HG03196 (cell line): ENCODE results near the gene PNRC1.
"Not testable (repeated sequence)": the region's sequence is repeated elsewhere in the genome, so short reads cannot be mapped to it uniquely, and the experiment has no call there.

Experiments used
- ATAC-seq: cut with Tn5 transposase; IDR thresholded peaks from one replicate; pipeline ENCODE4 v1.9.1; 2021; ENCODE audit not compliant: unreplicated experiment

PNRC1 gene

DNA sequence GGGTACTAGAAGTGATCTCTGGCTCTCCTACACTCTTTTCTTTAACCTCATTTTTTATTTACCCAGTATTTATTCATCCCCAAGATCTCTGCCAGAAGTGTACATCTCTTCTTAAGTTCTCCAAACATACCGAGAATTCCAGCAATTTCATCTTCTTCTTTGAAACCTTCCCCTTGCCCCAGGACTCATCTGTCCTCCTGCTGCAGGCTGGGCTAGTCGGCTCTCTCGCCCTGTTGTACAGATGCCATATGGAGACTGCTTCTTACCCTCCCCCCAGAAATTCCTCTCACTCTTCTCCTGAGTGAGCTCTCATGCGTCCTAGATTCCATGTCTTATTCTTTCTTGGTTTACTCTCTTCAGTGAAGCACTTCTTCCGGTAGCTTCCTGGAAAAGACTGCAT lies 21.9 kb upstream of the PNRC1 start:
- no peak for ATAC-seq

DNA sequence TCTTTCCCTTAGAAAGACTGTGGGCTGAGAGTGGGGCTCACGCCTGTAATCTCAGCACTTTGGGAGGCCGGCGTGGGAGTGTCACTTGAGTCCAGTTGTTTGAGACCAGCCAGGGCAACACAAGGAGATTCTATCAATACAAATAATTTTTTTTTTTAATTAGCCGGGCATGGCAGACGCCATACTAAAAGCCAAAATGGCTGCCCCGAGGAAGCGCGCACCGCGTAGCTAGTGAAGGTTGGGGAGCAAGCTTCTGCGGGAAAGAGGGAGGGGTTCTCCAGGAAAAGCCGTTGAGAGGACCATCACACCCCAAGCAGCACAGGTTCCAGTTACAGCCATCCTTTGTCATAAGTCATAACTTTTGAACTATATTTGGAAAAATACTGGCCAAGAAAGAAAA lies 21.3 kb upstream of the PNRC1 start:
- ATAC-seq: no peak

DNA sequence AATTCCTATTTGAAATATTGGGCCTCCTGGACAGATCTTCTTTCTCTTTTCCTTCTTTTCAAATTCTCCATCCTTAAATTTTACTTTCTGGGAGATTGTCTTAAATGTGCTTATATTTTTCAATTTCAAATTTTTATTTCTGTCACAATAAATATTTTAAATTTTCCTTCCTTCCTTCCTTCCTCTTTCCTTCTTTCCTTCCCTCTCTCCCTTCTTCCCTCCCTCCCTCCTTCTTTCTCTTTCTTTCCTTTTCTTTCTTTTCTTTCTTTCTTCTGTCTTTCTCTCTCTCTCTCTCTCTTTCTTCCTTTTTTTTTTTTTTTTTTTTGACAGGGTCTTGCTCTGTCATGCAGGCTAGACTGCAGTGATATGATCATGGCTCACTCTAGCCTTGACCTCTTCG lies 16.7 kb upstream of the PNRC1 start:
- ATAC-seq: no peak

DNA sequence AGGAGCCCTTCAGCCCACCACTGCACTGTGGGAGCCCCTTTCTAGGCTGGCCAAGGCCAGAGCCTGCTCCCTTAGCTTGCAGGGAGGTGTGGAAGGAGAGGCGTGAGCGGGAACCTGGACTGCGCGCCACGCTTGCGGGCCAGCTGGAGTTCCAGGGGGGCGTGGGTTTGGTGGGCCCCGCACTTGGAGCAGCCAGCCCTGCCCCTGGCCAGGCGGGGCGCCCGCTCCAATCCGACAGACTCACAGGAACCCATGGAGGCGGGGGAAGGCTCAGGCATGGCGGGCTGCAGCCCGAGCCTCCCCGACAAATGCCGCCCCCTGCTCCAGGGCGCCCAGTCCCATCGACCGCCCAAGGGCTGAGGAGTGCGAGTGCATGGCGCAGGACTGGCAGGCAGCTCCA lies 15.6 kb upstream of the PNRC1 start:
- not testable (repeated sequence) for ATAC-seq

DNA sequence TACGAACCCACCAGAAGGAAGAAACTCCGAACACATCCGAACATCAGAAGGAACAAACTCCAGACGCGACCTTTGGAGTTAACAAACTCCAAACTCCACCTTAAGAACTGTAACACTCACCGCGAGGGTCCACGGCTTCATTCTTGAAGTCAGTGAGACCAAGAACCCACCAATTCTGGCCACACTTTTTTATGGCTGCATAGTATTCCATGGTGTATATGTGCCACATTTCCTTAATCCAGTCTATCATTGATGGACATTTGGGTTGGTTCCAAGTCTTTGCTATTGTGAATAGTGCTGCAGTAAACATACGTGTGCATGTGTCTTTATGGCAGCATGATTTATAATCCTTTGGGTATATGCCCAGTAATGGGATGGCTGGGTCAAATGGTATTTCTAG lies 14.4 kb upstream of the PNRC1 start:
- not testable (repeated sequence) for ATAC-seq

DNA sequence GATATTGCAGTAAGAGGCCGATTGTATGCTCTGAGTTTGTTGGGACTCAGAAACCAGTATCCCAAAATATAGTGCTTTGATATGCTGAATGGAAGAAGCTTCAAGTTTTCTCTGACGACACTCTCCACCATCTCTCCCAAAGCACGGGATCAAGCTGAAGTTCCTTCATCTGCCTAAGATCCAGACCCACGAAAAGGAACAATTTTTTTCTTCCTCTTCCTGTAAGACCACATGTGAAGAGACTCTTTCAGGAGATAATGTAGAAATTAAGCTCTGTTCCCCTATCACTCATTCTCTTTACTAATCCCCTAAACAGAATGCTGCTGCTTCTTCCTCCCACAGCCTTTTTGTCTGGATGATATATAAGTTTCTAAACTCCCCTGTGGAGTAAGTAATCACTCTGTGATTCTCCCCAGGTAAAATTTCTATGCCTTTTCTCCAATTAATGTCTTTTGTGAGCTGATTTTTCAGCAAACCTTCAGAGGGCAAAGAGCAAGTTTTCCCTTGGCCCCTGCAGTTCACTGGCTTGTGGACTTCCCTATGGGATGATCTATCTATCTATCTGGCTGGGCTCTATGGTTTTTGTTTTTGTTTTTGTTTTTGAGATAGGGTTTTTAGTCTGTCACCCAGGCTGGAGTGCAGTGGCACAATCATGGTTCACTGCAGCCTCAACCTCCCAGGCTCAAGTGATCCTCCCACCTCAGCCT lies 13.5 kb upstream of the PNRC1 start:
- no peak for ATAC-seq

GRCh38 chr6:89067796-89068195 lies 12.8 kb upstream of the PNRC1 start:
- ATAC-seq: no peak

DNA sequence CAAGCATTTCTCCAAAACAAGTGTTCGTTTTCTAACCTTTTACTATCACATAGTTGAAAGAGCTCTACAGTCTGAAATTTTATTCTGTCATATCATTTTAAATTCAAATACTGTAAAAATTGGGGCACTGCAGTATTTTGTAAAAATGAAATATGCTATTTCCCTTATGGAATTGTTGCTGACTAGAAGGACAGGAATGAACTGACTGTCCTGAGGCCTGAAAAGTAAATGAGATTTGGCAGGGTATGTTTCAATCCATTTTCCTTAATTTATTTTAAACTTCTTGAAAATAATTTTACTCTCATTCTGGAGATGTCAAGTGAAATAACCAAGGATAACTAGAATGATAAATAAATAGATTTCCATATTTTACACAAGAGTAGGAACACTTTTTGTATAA lies 11.9 kb upstream of the PNRC1 start:
- no peak for ATAC-seq

DNA sequence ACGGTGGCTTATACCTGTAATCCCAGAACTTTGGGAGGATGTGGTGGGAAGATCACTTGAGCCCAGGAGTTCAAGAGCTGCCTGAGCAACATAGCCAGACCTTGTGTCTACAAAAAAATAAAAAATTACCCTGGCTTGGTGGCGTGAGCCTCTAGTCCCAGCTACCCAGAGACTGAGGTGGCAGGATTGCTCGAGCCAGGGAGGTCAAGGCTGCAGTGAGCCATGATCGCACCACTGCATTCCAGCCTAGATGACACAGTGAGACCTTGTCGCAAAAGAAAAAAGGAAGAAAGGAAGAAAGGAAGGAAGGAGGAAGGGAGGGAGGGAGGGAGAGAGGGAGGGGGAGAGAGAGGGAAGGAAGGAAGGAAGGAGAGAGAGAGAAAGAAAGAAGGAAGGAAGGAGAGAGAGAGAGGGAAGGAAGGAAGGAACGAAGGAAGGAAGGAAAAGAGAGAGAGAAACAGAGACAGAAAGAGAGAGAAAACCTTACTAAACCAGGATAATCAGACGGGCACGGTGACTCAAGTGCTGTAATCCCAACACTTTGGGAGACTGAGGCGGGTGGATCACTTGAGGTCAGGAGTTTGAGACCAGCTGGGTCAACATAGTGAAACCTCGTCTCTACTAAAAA lies 10.9 kb upstream of the PNRC1 start:
- no peak for ATAC-seq

DNA sequence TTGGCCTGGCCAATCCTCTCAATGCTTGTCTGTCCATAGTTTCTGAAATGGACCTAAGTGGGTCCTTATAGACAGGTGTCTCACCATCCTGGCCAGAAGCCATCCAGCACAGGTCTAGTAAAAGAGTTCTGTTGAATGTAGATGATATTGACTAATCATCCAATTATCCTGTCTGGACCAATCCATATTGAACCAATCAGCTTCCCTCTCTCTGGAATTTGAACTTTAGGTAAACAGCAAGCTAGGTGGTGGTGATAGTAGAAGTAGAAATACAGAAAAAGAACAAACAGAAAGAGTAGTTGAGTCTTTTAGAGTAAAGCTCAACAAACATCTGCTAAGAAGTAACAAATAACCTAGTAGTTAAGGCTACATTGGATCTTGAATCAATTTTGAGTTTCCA lies 9.5 kb upstream of the PNRC1 start:
- ATAC-seq: no peak

GRCh38 chr6:89073014-89073620 lies 7.4 kb upstream of the PNRC1 start:
- no peak for ATAC-seq

DNA sequence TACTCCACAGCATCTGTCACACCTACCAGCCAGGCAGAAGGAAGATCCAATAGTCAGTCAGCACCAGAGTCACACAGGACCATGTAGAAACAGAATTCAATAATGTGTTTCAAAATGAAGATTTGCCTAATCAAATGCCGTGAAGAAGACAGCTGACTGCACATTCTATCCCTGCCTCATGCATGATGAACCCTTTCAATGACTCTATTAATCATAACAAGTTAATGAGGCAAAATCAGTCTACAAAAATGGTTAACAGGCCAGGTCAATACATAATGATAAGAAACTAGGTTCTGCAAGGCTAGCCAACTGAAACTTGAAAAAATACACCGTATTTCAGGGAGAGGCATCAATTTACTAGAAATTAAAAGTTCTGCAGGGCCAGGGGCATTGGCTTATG lies 6.7 kb upstream of the PNRC1 start:
- no peak for ATAC-seq

DNA sequence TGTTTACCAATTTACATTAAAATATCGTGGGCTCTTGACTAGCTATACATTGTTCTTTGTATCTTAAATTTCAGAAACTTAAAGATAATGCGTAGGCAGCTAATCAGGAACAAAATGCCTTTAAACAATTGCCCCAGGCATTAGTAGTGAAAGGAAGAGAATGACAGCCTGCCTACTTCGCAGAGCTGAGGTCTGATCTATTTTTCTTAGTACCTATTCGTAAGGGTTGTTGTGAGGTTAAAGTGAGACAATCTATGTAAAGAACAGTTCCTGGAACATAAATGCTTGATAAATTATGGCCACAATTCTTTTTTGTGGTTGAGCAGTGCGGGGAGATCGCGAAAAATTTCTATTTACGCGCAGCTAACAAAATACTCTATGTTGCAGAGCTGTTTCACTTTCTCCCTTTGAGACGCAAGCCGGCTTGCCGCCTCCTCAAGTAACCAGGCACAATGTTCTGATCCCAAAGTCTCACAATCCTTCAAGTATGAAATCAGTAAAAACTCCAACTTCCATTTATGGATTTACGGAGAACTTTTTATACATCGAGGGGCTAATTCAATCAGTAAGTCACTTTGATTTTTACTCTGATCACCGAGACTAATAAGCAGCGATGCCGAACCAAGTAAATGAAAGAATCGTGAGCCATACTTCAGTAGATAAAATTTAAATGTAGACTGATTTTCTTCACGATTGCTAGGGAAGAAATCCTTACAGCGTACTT lies 878 bp upstream of the PNRC1 start:
- no peak for ATAC-seq

DNA sequence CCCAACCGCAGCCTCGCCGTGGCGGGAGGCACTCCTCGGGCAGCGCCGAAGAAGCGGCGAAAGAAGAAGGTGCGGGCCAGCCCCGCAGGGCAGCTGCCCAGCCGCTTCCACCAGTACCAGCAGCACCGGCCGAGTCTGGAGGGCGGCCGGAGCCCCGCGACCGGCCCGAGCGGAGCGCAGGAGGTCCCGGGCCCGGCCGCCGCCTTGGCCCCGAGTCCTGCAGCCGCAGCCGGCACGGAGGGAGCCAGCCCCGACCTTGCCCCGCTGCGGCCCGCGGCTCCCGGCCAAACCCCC lies 525 bp downstream of the PNRC1 start:
- ATAC-seq: peak; percentile 12

- peak; percentile 61 for ATAC-seq
Measured at GRCh38 chr6:89081423-89082322, 1.1 kb downstream of the PNRC1 start.

DNA sequence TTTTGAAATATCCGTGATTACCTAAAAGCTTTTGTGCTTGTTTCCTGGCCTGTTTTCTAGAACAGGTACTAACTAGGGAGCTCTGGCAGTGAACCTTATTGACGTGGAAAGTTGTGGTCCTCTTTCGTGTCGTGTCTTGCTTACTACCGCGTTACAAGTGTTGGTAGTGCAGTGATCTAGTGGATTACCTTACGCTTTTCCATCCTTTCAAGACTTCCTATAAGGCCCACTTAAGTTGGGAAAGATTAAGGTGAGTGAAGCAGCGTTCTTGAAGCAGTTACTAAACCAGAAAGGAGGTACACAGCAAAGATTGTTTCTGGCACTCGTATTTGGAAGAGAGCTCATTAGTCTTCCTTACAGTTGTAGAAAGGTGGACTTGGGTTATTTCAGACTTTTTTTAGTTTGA lies 1.9 kb downstream of the PNRC1 start:
- no peak for ATAC-seq

DNA sequence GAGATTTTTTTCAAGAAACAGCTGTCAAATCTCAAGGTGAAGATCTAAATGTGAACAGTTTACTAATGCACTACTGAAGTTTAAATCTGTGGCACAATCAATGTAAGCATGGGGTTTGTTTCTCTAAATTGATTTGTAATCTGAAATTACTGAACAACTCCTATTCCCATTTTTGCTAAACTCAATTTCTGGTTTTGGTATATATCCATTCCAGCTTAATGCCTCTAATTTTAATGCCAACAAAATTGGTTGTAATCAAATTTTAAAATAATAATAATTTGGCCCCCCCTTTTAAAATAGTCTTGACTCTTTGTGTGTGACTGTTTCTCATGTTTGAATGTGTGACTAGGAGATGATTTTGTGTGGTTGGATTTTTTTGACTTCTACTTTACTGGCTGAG lies 4.0 kb downstream of the PNRC1 start:
- no peak for ATAC-seq

DNA sequence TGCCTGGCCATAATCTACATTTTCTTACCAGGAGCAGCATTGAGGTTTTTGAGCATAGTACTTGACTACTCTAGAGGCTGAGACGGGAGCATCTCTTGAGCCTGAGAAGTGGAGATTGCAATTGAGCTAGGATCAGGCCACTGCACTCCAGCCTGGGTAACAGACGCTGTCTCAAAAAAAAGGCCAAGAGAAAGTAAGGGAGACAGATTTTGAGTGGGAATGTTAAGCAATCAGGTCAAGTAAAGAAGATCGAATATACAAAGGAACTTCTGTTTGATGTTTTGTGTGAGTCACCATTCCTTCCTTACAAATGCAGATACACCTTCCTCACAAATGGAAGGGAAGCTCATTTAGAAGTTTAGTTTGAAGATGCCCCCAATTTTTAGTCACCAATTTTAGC lies 4.4 kb downstream of the PNRC1 start:
- ATAC-seq: no peak

DNA sequence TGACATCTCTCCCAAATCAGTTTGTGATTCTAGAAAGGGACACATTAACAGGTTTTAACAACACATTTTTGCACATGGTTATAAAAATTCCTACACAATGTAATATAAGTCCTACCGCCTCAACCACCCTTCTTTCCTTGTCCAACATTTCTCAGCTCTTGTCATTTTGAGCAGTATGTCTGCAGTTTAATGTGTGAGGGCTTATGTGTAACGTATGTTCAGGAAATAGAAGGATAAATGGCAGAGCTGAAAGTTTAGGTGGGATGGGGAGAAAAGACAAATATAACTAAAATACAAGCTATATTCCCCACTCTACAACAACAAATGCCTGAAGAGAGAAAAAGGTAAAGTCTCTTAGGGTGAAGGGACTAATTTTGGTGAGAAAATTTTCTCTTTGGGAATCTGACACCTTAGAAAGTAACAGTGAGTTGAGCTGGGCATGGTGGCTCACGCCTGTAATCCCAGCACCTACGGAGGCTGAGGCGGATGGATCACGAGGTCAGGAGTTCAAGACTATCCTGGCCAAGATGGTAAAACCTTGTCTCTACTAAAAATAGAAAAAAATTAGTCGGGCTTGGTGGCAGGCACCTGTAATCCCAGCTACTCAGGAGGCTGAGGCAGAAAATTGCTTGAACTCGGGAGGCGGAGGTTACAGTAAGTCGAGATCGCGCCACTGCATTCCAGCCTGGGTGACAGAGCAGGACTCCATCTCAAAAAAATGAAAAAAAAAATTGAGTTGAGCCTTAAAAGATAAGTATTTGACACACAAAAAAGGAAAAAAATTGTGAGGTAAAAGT lies 5.1 kb downstream of the PNRC1 start:
- ATAC-seq: no peak

- ATAC-seq: no peak
Measured at GRCh38 chr6:89087881-89088280, 7.3 kb downstream of the PNRC1 start.
